ENCODE measurements around the gene VWA8. TPM values are rescaled to one million over a fixed set of nuclear protein-coding genes. Genes with fewer than 3 reads are reported as not detected.
A peak's percentile ranks its signal among the peaks of the same experiment; 100 is the strongest.

VWA8 gene
- total RNA-seq, 1 donor from 2014 or later: 9.8 TPM

- TF ChIP-seq CTCF (conservative IDR thresholded peaks at IDR 0.05; ENCODE audit: low read depth, low read length): no peak
- no peak for DNase-seq (ENCODE audit: low read depth)
These were observed 16.7 kb downstream of the VWA8 start for GRCh38 chr13:41944229-41944628.

GRCh38 chr13:41942462-41943094 lies 18.3 kb downstream of the VWA8 start:
- peak; percentile 38 for DNase-seq (ENCODE audit: low read depth)
- peak; percentile 56 for TF ChIP-seq CTCF (conservative IDR thresholded peaks at IDR 0.05; ENCODE audit: low read depth, low read length)
- H3K4me3 ChIP-seq (ENCODE audit: low read depth, low read length): no peak overlapping the region

More at GRCh38 chr13:41944229-41944628, 16.7 kb downstream of the VWA8 start:
- no peak overlapping the region for H3K4me3 ChIP-seq (ENCODE audit: low read depth, low read length)

- TF ChIP-seq CTCF (conservative IDR thresholded peaks at IDR 0.05; ENCODE audit: low read depth, low read length): no peak
- no peak overlapping the region for H3K4me3 ChIP-seq (ENCODE audit: low read depth, low read length)
- DNase-seq (ENCODE audit: low read depth): peak; percentile 39
These were observed 19.7 kb downstream of the VWA8 start for GRCh38 chr13:41941174-41941573.

GRCh38 chr13:41939398-41939797 lies 21.5 kb downstream of the VWA8 start:
- no peak for DNase-seq (ENCODE audit: low read depth)
- no peak overlapping the region for H3K4me3 ChIP-seq (ENCODE audit: low read depth, low read length)
- TF ChIP-seq CTCF (conservative IDR thresholded peaks at IDR 0.05; ENCODE audit: low read depth, low read length): no peak

- H3K4me3 ChIP-seq (ENCODE audit: low read depth, low read length): no peak overlapping the region
- TF ChIP-seq CTCF (conservative IDR thresholded peaks at IDR 0.05; ENCODE audit: low read depth, low read length): no peak
- DNase-seq (ENCODE audit: low read depth): no peak
These were observed 22.0 kb downstream of the VWA8 start for GRCh38 chr13:41938918-41939317.

GRCh38 chr13:41937388-41937787 lies 23.5 kb downstream of the VWA8 start:
- DNase-seq (ENCODE audit: low read depth): no peak
- no peak overlapping the region for H3K4me3 ChIP-seq (ENCODE audit: low read depth, low read length)
- no peak for TF ChIP-seq CTCF (conservative IDR thresholded peaks at IDR 0.05; ENCODE audit: low read depth, low read length)

- DNase-seq (ENCODE audit: low read depth): no peak
- TF ChIP-seq CTCF (conservative IDR thresholded peaks at IDR 0.05; ENCODE audit: low read depth, low read length): no peak
- no peak overlapping the region for H3K4me3 ChIP-seq (ENCODE audit: low read depth, low read length)
These were observed 25.4 kb downstream of the VWA8 start for GRCh38 chr13:41935501-41935900.
